Measurements from ENCODE around the gene PPFIA1. TPM values are rescaled to one million over a fixed set of nuclear protein-coding genes. Genes with fewer than 3 reads are reported as not detected.

PPFIA1 gene
- total RNA-seq, 1 experiment from 2014 or later: 63.4 TPM

GRCh38 chr11:70301191-70301590, 30.7 kb downstream of the PPFIA1 start:
- peaks cover 18 to 52% (median 40%) of the 10 kb centered on the region in 3 experiments; a peak in 6 of 7 replicates for H3K36me3 Mint-ChIP-seq (ENCODE audit: insufficient read depth in 1 of 3, low read depth in 3 of 3)
- Histone ChIP-seq H2AK5ac (ENCODE audit: insufficient read length, low read length) (no peak overlapping the region), H2BK120ac (ENCODE audit: low read depth, low read length, poor library complexity, severe bottlenecking) (no peak overlapping the region), H4K8ac (replicated peaks; ENCODE audit: insufficient read length, low read depth, low read length) (no peak overlapping the region), H3K14ac (ENCODE audit: insufficient read depth, low read length) (no peak overlapping the region), H3K23ac (ENCODE audit: insufficient read length, low read depth, low read length) (no peak overlapping the region), H3K56ac (ENCODE audit: insufficient read length, low read depth, low read length) (no peak overlapping the region), H3K27me3 (ENCODE audit: insufficient read depth, low read length) (no peaks in the 10 kb centered on the region), H3K79me1 (ENCODE audit: insufficient read depth, low read depth, low read length, poor library complexity, severe bottlenecking) (peaks cover 14% of the 10 kb centered on the region), H2BK15ac (ENCODE audit: low read depth, low read length) (no peak overlapping the region), H3K4ac (ENCODE audit: low read depth, low read length) (no peak overlapping the region), H4K20me1 (ENCODE audit: control insufficient read depth, insufficient read depth, insufficient read length) (peaks cover 7% of the 10 kb centered on the region), H2BK20ac (ENCODE audit: low read depth, low read length, poor library complexity, severe bottlenecking) (no peak overlapping the region), H4K5ac (ENCODE audit: insufficient read length, low read depth, low read length) (no peak overlapping the region), H3K18ac (ENCODE audit: insufficient read length, low read depth, low read length) (no peak overlapping the region), H3K4me2 (ENCODE audit: insufficient read depth, insufficient read length, low read length) (no peak overlapping the region), H2BK5ac (ENCODE audit: insufficient read length, low read length) (no peak overlapping the region), H3T11ph (ENCODE audit: low read length) (no peak overlapping the region), H3K79me2 (ENCODE audit: insufficient read depth, low read length) (peaks cover 21% of the 10 kb centered on the region; the same call in 1 of the 2 replicates), H2BK12ac (ENCODE audit: insufficient read length, low read depth, low read length) (no peak overlapping the region), H3K9ac (ENCODE audit: extremely low read depth, insufficient read length, low read length) (no peak overlapping the region), H3K23me2 (ENCODE audit: insufficient read length, low read depth, low read length, poor library complexity, severe bottlenecking) (no peaks in the 10 kb centered on the region), H3K9me3 (ENCODE audit: control insufficient read depth, low read depth, low read length) (no peaks in the 10 kb centered on the region), H3K4me1 (ENCODE audit: insufficient read depth, low read length) (peaks cover 6% of the 10 kb centered on the region; the same call in 1 of the 2 replicates), H3K27ac (ENCODE audit: insufficient read length, low read depth, low read length) (no peak overlapping the region), H4K91ac (ENCODE audit: insufficient read length, low read depth, low read length) (no peak overlapping the region), H2AFZ (ENCODE audit: low read length) (no peak overlapping the region)
- H3K27ac Mint-ChIP-seq: peak overlapping the region in 1 of 3 experiments; percentile 6; a peak in 2 of 7 replicates
- no peaks in the 10 kb centered on the region for H3K27me3 Mint-ChIP-seq (ENCODE audit: low read depth)
- no peak overlapping the region for H3K4me3 Mint-ChIP-seq
- H3K9me3 Mint-ChIP-seq: 0 out of 5 replicates have a peak, but pooled peaks cover 0 to under 1% of the 10 kb centered on the region in 2 experiments
- peaks cover 13 to 33% of the 10 kb centered on the region in 2 experiments for H3K4me1 Mint-ChIP-seq
- no peak for DNase-seq
- TF ChIP-seq CTCF (conservative IDR thresholded peaks at IDR 0.05): no peak
- WGBS (ENCODE audit: extremely low coverage, insufficient read length, low lambda C conversion rate): no CpG with 5 or more reads among the region's 2 CpGs

Data from H9 (cell line).